ENCODE results near the gene PPP4R4. TPM values are rescaled to one million over a fixed set of nuclear protein-coding genes. Genes with fewer than 3 reads are reported as not detected.

Gene PPP4R4
- total and polyA plus RNA-seq, 12 donors: 0.08 to 6.2 (median 0.55) TPM

- H3K9me3 ChIP-seq (replicated peaks in 1 of 3): no peaks in the 10 kb centered on the region
- WGBS, 4 donors: 82 to 96% (median 89%) methylated on average over 1 of the region's 1 CpG
- peaks cover 0 to 15% of the 10 kb centered on the region in 2 donors for H3K4me1 ChIP-seq (replicated peaks in 1 of 2)
- no peak overlapping the region for H3K4me3 ChIP-seq
- DNase-seq: no peak
- TF ChIP-seq, protein P1, sequence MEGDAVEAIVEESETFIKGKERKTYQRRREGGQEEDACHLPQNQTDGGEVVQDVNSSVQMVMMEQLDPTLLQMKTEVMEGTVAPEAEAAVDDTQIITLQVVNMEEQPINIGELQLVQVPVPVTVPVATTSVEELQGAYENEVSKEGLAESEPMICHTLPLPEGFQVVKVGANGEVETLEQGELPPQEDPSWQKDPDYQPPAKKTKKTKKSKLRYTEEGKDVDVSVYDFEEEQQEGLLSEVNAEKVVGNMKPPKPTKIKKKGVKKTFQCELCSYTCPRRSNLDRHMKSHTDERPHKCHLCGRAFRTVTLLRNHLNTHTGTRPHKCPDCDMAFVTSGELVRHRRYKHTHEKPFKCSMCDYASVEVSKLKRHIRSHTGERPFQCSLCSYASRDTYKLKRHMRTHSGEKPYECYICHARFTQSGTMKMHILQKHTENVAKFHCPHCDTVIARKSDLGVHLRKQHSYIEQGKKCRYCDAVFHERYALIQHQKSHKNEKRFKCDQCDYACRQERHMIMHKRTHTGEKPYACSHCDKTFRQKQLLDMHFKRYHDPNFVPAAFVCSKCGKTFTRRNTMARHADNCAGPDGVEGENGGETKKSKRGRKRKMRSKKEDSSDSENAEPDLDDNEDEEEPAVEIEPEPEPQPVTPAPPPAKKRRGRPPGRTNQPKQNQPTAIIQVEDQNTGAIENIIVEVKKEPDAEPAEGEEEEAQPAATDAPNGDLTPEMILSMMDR (IDR thresholded peaks at IDR 0.05): no peak
- no peak for TF ChIP-seq POLR2A (IDR thresholded peaks at IDR 0.05)
- no peaks in the 10 kb centered on the region for H3K36me3 ChIP-seq (replicated peaks in 1 of 2)
- intact Hi-C loops (cut with DNase I): no loop called here
- H3K27me3 ChIP-seq: peaks cover 20% of the 10 kb centered on the region
- no peak overlapping the region for H3K27ac ChIP-seq
Observed at GRCh38 chr14:94177806-94178205, 3.7 kb downstream of the PPP4R4 start.

GRCh38 chr14:94179244-94179643 lies 5.1 kb downstream of the PPP4R4 start:
- intact Hi-C loops (cut with DNase I): no loop called here
- WGBS, 4 donors: 80 to 93% (median 85%) methylated on average over 2 of the region's 2 CpGs

DNA sequence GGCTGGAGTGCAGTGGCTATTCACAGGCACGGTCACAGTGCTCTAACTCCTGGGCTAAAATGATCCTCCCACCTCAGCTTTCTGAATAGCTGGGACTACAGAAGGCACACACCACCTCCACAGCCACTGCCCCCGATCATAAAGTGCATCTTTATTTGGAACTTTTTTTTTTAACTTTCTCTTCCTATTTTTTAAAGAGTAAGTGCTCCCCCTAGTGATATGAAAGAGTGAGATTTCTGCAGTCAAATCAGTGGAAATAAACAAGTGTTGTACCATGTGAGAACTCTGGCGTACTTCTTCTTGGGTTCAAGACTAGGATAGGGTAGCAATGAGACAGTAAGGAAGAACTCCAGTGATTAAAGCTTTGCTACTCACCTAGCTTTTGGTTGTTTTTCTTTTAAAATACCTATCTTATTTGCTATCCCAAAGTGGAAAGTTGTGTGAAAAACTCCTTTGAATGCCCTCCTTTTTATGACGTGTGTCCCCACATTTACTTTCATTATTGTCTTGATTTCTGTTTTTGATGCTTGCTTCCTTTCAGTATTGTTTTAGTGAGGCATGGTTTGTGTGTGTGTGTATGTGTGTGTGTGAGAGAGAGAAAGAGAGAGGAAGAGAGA lies 6.6 kb downstream of the PPP4R4 start:
- 2 to 12% (median 8%) methylated on average over 4 of the region's 4 CpGs for WGBS, 4 donors
- Histone ChIP-seq H3K27me3 (peaks cover 23% of the 10 kb centered on the region), H3K9me3 (replicated peaks in 1 of 3) (no peaks in the 10 kb centered on the region), H3K4me3 (peak overlapping the region in 1 of 4 donors; percentile 34), H3K4me1 (replicated peaks in 1 of 2) (no peaks in the 10 kb centered on the region), H3K36me3 (replicated peaks in 1 of 2) (no peaks in the 10 kb centered on the region), H3K27ac (no peak overlapping the region)
- TF ChIP-seq, protein P1 (IDR thresholded peaks at IDR 0.05): peak; percentile 42 to 79 (median 61)
- TF ChIP-seq POLR2A (IDR thresholded peaks at IDR 0.05): no peak
- no peak for DNase-seq
- intact Hi-C loops (cut with DNase I): loop anchor here in 1 of 2 donors (5.0 to 10.0 kb wide), 2 partner anchors 148 to 246 kb away; no protein-coding TSS in a partner anchor

More at GRCh38 chr14:94179244-94179643, 5.1 kb downstream of the PPP4R4 start:
- Histone ChIP-seq H3K27me3 (peaks cover 20% of the 10 kb centered on the region), H3K36me3 (replicated peaks in 1 of 2) (no peaks in the 10 kb centered on the region), H3K9me3 (replicated peaks in 1 of 3) (no peaks in the 10 kb centered on the region), H3K4me1 (replicated peaks in 1 of 2) (peaks cover 0 to 15% of the 10 kb centered on the region in 2 donors), H3K27ac (no peak overlapping the region), H3K4me3 (no peak overlapping the region)
- DNase-seq: no peak
- TF ChIP-seq, protein P1 (IDR thresholded peaks at IDR 0.05): no peak
- no peak for TF ChIP-seq POLR2A (IDR thresholded peaks at IDR 0.05)

GRCh38 chr14:94181835-94182234 lies 7.7 kb downstream of the PPP4R4 start:
- H3K4me3 ChIP-seq: no peak overlapping the region
- H3K36me3 ChIP-seq (replicated peaks in 1 of 2): no peaks in the 10 kb centered on the region
- peaks cover 18% of the 10 kb centered on the region for H3K27me3 ChIP-seq
- H3K9me3 ChIP-seq (replicated peaks in 1 of 3): no peaks in the 10 kb centered on the region
- WGBS, 4 donors: 70 to 87% (median 77%) methylated on average over 2 of the region's 2 CpGs
- no peak for DNase-seq
- intact Hi-C loops (cut with DNase I): loop anchor here in 1 of 2 donors (5.0 to 10.0 kb wide), 2 partner anchors 150 to 247 kb away; no protein-coding TSS in a partner anchor
- no peak overlapping the region for H3K27ac ChIP-seq
- TF ChIP-seq, protein P1 (IDR thresholded peaks at IDR 0.05): no peak
- TF ChIP-seq POLR2A (IDR thresholded peaks at IDR 0.05): no peak
- H3K4me1 ChIP-seq (replicated peaks in 1 of 2): no peaks in the 10 kb centered on the region
